GM12873 (cell line): Measurements from ENCODE around the gene SF3A1.

ENCODE experiments used
- TF ChIP-seq, protein P1 (sequence below): IDR thresholded peaks from 2 replicates; pipeline ENCODE4 v1.5.1; 2012; ENCODE audit warnings: low read depth, mild to moderate bottlenecking, moderate library complexity, low read length, control low read depth; ENCODE audit not compliant: insufficient read depth; ENCODE audit errors: missing control alignments

Gene SF3A1

DNA sequence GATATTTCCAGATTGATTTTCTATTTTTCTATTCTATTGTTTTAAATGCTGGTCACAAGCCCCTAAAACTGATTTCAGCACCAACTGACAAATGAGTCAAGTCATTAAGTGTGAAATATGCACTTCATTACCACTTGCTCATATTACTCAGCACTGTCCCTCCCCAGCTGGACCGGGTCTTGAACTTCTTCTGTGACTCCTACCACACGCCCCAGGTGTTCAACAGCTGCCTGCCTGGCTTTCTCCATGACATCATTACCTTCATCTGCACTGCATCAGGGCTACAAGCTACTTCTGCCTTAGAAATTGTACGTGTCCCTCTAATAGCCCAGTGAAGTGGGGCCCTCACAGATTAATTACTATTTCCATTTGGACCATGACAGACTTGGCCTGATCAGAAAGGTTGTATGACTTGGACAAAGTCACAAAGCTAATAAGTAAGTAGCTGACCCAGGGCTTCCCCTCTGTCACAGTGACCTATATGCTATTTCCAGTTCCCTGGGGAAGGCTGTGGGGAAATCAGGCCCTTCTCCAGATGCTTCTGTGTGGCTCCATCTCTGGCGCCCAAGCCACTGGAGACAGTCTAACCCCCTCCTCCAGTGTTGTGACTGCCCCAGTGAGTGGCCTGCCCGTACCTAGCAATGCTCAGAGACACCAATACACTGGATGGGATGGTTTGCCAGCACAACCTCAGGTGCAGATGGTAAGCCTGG, 48.0 kb downstream of the SF3A1 start:
- TF ChIP-seq, protein P1, sequence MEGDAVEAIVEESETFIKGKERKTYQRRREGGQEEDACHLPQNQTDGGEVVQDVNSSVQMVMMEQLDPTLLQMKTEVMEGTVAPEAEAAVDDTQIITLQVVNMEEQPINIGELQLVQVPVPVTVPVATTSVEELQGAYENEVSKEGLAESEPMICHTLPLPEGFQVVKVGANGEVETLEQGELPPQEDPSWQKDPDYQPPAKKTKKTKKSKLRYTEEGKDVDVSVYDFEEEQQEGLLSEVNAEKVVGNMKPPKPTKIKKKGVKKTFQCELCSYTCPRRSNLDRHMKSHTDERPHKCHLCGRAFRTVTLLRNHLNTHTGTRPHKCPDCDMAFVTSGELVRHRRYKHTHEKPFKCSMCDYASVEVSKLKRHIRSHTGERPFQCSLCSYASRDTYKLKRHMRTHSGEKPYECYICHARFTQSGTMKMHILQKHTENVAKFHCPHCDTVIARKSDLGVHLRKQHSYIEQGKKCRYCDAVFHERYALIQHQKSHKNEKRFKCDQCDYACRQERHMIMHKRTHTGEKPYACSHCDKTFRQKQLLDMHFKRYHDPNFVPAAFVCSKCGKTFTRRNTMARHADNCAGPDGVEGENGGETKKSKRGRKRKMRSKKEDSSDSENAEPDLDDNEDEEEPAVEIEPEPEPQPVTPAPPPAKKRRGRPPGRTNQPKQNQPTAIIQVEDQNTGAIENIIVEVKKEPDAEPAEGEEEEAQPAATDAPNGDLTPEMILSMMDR: no peak

DNA sequence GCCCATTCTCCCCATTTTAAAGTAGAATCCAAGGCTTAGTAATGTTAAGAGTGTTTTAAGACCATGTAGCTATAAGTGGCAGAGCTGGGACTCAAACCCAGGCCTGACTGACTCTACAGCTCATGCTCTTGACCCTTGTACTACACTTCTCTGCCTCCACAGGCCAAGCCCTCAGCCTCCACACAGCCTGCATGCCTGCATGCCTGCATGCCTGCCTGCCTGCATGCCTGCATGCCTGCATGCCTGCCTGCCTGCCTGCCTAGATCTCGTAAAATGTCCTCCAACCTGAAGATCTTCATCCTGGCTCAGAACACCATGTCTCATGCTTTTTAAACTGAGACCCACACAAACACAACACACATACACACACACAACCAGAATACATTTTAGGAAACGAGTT, 48.6 kb downstream of the SF3A1 start:
- TF ChIP-seq, protein P1: no peak

DNA sequence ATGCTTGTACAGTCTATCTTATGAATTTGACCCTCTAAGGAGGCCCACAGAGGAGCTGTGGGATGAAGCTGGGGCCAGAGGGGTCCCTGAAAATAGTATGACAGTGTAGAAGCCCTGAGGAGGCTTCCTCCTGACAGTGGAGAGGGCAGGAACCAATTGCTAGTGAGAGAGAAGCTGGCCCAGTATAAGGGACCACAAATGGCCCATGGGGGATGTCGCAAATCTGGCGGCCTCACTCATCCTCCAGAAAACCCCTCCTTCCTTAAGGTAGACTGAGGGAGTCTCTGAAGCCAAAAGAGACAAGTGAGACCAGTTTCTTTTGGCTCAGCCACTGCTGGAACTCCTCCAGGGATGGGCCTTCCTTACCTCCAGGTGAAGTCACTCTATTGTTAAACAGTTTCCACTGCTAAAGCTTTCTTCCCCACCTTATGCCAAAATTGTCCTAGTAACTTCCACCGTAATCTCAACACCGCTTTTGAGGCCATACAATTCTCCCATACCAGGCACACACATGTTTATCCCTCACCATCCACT, 49.6 kb downstream of the SF3A1 start:
- TF ChIP-seq, protein P1: no peak

DNA sequence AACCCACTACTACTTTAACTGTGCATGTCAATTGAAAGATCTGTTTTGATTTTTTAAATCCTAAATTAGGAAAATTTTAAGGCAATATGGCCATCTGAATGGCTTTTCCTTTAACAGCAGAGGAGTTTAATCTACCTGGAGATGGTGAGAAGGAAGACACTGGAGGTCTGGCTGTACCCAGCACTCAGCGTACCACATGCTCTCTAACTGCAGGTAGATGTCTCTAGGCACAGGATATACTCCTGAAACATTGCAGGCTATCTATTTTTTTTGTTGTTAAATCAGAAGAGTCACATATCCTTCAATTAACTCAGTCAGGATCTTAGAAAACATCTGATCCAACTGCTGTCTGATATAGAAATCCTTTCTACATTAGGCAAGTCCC, 50.1 kb downstream of the SF3A1 start:
- TF ChIP-seq, protein P1: no peak

DNA sequence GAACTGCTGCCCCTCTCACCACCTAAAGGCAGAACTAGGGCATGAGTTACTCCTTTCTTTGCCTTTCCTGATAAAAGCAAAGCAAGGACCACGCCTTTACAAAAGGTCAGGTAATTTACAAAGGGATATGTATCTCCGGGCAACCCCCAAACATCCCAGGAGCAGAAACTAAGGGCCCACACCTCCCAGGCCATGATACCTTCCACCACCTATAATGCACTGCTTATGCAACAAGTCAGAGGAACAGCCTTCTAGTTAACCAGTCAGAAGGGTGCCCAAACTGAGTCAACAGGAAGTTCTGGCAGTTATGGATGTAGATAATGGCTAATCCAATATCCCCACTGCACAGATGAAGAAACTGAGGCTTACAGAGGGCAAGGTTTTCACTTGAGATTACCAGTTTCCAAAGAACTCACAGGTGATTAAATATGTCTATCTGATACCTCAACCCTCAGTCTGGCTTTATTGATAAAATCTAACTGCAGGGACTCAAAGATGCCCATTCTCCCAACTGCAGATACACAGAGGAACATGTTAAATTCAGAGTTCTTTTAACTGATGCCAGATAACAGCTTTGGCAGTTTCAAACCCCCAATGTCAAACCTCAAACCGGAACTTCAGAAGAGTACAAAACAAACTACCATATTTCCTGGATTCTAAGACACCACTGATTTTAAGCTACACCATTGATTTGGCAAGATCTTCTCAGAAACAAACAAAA, 50.6 kb downstream of the SF3A1 start:
- TF ChIP-seq, protein P1: no peak

DNA sequence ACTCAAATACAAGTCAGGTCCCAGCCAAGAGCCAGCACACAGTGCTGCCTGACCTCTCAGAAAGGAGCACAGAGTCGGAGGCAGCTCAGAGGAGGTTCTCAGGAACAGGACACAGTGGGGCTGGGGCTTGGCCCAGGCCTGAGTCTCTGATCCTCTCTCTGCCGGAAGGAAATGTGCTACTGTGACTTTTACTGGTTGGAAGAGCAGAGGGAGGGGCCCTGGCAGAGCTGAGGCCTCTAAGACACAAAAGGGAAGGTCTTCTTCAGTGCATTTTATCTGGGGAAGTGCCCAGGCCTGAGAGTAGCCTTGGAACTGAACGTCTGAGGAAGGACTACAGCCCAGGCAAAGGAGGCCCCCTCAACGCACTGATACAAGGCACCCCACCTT, 51.2 kb downstream of the SF3A1 start:
- TF ChIP-seq, protein P1: no peak

DNA sequence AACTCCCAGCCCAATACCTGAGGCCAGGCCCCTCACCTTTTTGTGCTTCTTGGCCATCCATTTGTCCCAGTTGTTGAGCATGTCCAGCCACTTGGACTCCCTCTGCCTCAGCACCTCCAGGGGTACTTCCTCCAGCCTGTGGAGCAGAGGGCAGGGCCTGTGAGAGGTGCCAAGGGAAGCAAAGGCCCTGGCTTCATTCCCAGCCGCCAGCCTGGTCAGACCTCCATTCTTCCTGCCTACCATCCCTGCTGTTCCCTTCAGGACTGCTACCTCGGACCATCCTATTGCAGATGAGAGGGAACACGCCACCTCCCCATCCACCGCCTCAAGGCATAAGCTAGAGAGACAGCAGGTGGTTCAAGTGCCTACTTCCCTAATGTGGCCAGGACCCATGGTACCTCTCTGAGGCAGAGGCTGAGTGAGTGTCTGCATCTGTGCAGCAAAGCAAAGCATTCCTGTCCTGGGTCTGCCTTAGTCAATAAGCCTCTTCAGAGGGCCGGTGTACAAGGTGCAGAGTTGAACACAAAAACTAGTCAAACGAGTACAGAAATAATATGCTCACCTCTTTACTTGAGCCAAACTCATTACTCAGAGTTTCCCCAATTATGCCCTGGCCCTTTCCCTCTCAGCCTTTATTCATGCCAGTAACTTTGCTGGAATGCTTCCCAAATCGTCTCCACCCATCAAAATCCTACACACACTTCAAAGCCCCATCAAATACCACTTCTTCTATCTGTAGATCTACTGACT, 52.0 kb downstream of the SF3A1 start:
- TF ChIP-seq, protein P1: no peak
